Measurements from ENCODE around the gene ADGRL2. TPM values are rescaled to one million over a fixed set of nuclear protein-coding genes. Genes with fewer than 3 reads are reported as not detected.

The ADGRL2 gene
- polyA plus RNA-seq, 1 experiment = 22.7 TPM

DNA sequence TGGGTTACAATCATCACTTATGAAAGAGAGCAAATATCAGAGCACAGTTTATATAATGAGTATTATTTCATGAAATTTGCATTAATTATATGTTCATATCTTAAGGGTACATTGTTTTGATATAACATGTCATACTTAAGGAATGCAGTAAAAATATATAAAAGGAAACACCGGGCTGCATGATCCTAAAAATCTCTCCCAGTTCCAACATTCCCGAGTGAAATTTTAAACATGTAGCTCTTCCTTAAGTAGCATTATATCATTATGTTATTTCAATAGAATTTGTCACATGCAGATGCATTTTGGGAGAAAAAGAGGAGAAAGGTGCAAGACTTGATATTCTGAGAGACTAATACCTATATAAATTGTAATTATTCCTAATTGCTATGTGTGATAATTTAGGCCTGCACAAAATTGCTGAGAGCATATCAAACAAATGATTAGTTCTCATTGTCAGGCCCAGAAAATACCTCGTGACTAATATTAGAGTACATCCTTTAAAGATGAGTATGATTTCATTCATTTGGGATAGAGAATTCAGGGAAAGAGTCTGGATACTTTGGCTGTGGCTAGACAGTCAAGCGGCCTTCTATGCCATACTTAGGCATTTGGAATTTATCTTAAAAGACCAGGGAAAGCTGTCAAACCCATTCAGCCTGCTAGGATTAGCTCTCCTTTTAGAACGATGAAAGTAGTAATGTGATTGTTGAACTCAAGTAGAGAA, 86.8 kb downstream of the ADGRL2 start:
- H3K27ac ChIP-seq (ENCODE audit: low read depth, low read length) = no peak overlapping the region
- ChIA-PET POLR2A (no interaction called here), CTCF (no interaction called here)
- DNase-seq (ENCODE audit: low read depth, low spot score) = no peak
- H3K4me3 ChIP-seq (ENCODE audit: low read depth, low read length) = no peak overlapping the region
- no peaks in the 10 kb centered on the region for H3K9me3 ChIP-seq (ENCODE audit: control insufficient read depth, insufficient read depth, low read length)
- no peaks in the 10 kb centered on the region for H3K27me3 ChIP-seq (ENCODE audit: control insufficient read depth, insufficient read depth, low read length)
- TF ChIP-seq, protein P1, sequence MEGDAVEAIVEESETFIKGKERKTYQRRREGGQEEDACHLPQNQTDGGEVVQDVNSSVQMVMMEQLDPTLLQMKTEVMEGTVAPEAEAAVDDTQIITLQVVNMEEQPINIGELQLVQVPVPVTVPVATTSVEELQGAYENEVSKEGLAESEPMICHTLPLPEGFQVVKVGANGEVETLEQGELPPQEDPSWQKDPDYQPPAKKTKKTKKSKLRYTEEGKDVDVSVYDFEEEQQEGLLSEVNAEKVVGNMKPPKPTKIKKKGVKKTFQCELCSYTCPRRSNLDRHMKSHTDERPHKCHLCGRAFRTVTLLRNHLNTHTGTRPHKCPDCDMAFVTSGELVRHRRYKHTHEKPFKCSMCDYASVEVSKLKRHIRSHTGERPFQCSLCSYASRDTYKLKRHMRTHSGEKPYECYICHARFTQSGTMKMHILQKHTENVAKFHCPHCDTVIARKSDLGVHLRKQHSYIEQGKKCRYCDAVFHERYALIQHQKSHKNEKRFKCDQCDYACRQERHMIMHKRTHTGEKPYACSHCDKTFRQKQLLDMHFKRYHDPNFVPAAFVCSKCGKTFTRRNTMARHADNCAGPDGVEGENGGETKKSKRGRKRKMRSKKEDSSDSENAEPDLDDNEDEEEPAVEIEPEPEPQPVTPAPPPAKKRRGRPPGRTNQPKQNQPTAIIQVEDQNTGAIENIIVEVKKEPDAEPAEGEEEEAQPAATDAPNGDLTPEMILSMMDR (IDR thresholded peaks at IDR 0.05; ENCODE audit: low read depth, low read length) = no peak

DNA sequence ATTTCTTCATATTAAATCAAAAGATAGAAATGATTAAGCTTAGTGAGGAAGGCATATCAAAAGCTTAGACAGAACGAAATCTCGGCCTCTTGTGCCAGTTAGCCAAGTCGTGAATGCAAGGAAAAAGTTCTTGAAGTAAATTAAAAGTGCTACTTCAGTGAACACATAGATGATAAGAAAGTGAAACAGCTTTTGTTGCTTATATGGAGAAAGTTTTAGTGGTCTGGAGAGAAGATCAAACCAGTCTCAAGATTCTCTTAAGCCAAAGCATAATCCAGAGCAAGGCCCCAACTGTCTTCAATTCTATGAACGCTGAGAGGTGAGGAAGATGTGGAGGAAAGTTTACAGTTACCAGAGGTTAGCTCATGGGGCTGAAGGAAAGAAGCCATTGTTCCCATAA, 88.4 kb downstream of the ADGRL2 start:
- CTCF ChIA-PET = no interaction called here

DNA sequence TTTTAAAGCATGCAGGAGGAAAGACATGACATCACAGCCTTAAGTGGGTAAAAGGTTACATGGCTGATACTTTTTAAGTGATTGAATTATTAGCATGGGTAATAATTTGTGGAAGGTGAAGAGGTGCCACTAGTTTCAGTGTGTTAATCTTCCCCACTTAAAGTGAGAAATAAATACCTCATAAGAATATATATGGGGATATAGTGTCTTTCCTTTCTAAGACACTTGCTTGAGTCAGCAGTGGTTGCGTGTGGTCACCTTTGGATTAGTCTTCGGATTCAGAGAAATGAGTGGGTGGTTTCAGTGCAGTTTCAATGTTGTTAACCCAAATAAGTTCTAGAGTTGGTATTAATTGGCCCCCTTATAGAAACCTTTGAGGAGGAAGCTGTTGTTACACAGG, 94.1 kb downstream of the ADGRL2 start:
- POLR2A ChIA-PET = no interaction called here
- Histone ChIP-seq H3K27ac (ENCODE audit: low read depth, low read length) (no peak overlapping the region), H3K4me3 (ENCODE audit: low read depth, low read length) (no peak overlapping the region), H3K27me3 (ENCODE audit: control insufficient read depth, insufficient read depth, low read length) (no peaks in the 10 kb centered on the region), H3K9me3 (ENCODE audit: control insufficient read depth, insufficient read depth, low read length) (no peaks in the 10 kb centered on the region)
- no peak for DNase-seq (ENCODE audit: low read depth, low spot score)
- TF ChIP-seq, protein P1 (IDR thresholded peaks at IDR 0.05; ENCODE audit: low read depth, low read length) = no peak
- CTCF ChIA-PET = no interaction called here

More for the DNA sequence above, 88.4 kb downstream of the ADGRL2 start:
- TF ChIP-seq, protein P1 (IDR thresholded peaks at IDR 0.05; ENCODE audit: low read depth, low read length) = no peak
- POLR2A ChIA-PET = no interaction called here
- Histone ChIP-seq H3K27me3 (ENCODE audit: control insufficient read depth, insufficient read depth, low read length) (no peaks in the 10 kb centered on the region), H3K9me3 (ENCODE audit: control insufficient read depth, insufficient read depth, low read length) (no peaks in the 10 kb centered on the region), H3K27ac (ENCODE audit: low read depth, low read length) (no peak overlapping the region), H3K4me3 (ENCODE audit: low read depth, low read length) (no peak overlapping the region)
- DNase-seq (ENCODE audit: low read depth, low spot score) = no peak

DNA sequence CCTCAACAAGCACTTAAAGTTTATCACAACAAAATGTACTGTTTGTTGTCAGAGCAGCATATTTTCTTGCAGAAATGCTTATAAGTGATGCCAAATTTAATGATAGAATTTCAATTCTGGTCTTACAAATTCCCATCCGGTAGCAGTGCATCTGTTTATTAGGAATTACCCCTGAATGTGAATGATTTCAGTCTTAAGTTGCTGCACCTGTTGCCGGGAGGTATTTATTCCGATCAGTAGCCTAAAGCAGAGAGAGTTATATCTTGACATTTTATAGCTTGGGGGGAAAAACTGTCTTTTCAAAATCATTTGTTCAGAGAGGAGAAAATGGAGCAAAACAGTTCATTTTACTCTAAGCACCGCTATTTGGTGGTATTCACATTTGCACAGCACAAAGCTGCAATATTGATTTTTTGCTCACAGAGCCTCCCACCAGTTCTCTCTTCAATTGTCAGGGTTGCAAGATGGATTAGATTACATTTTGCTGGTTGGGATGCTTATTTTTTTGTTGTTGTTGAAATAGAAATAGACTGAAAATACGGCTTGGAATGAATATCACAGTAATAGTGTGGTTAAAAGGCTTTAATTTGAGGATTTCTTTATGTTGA, 98.6 kb downstream of the ADGRL2 start:
- H3K4me3 ChIP-seq (ENCODE audit: low read depth, low read length) = no peak overlapping the region
- no peak for DNase-seq (ENCODE audit: low read depth, low spot score)
- CTCF ChIA-PET = no interaction called here
- no peak overlapping the region for H3K27ac ChIP-seq (ENCODE audit: low read depth, low read length)
- H3K9me3 ChIP-seq (ENCODE audit: control insufficient read depth, insufficient read depth, low read length) = no peaks in the 10 kb centered on the region
- TF ChIP-seq, protein P1 (IDR thresholded peaks at IDR 0.05; ENCODE audit: low read depth, low read length) = no peak
- H3K27me3 ChIP-seq (ENCODE audit: control insufficient read depth, insufficient read depth, low read length) = no peaks in the 10 kb centered on the region
- POLR2A ChIA-PET = no interaction called here

DNA sequence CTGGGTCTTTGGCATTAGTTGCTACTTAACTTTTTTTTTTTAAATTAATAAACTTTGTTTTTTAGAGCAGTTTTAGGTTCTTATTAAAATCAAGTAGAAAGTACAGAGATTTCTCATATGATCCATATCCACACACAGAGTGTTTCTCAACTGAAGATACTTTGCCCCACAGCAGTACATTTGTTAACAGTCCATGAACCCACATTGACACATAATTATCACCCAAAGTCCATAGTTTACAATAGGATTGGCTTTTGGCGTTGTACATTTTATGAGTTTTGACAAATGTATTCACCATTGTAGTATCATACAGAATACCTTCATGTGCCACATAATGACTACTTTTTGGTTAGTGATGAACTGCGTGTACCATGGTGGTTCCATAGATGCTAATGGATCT, 106.8 kb downstream of the ADGRL2 start:
- POLR2A ChIA-PET = no interaction called here
- no peak for DNase-seq (ENCODE audit: low read depth, low spot score)
- no peak overlapping the region for H3K4me3 ChIP-seq (ENCODE audit: low read depth, low read length)
- H3K27ac ChIP-seq (ENCODE audit: low read depth, low read length) = no peak overlapping the region
- TF ChIP-seq, protein P1 (IDR thresholded peaks at IDR 0.05; ENCODE audit: low read depth, low read length) = no peak
- no peaks in the 10 kb centered on the region for H3K9me3 ChIP-seq (ENCODE audit: control insufficient read depth, insufficient read depth, low read length)
- H3K27me3 ChIP-seq (ENCODE audit: control insufficient read depth, insufficient read depth, low read length) = no peaks in the 10 kb centered on the region
- CTCF ChIA-PET = no interaction called here

Measured in AG04450 (cell line).